22Rv1 (cell line): ENCODE results near the gene SCFD2.

ENCODE experiments used
- CTCF ChIP-seq: fragments of 450-650 bp; IDR thresholded peaks from 2 replicates; pipeline ENCODE4 v1.5.1; 2017; ENCODE audit warnings: mild to moderate bottlenecking
- ZFX ChIP-seq: fragments of 450-650 bp; IDR thresholded peaks from 2 replicates; pipeline ENCODE4 v1.6.1; 2017; ENCODE audit warnings: antibody characterized with exemption, borderline replicate concordance

DNA sequence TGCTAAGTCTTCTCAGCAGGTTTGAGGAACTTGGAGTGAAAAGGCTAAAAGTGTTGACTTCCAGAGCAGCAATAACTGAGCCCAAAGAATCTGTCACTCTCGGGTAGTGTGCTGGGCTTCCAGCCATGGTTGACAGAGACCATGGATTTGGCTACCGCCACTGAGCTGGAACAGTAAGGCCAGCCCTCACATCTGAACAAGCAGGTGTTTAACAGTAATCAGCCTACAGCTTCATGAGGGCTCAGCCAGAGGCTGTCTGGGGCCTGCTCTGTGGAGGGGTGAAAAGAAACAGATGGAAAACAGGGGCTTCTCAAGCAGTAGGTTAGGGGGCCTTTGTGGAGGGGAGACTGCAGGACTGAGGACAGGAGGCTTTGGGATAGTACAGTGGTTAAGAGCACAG, 488.8 kb downstream of the SCFD2 start:
- no peak for TF ChIP-seq CTCF
- no peak for TF ChIP-seq ZFX
